CD4-positive, alpha-beta memory T cell (primary cell): ENCODE data around the gene PSME4. TPM values are rescaled to one million over a fixed set of nuclear protein-coding genes. Genes with fewer than 3 reads are reported as not detected.

Source experiments
- CTCF ChIA-PET: fragments of 350-600 bp; sonication (Branson Sonifier 250); formaldehyde crosslinking; loops from one replicate; lab custom pipeline; 2021; ENCODE audit warnings: inconsistent platforms; ENCODE audit not compliant: partially characterized antibody; lab: Charles Lee
- POLR2A ChIA-PET: fragments of 350-600 bp; sonication (Branson Sonifier 250); formaldehyde crosslinking; loops from one replicate; lab custom pipeline; 2021; ENCODE audit not compliant: partially characterized antibody; lab: Charles Lee
- DNase-seq, 5 donors: peaks; one replicate each; pipeline versions ENCODE4 v3.0.0 to v3.0.0-alpha.2; 2020 to 2022; ENCODE audit warnings: mixed read lengths in 1 of 5
- H3K27ac ChIP-seq: one replicate; pipeline ENCODE4 v1.7.0; 2013; ENCODE audit warnings: low read depth, low read length
- H3K27me3 ChIP-seq: 2 replicates; pipeline ENCODE4 v1.7.0; 2013; ENCODE audit warnings: mild to moderate bottlenecking, low read length, moderate library complexity; ENCODE audit not compliant: insufficient read depth
- H3K36me3 ChIP-seq: 2 replicates; pipeline ENCODE4 v1.7.0; 2013; ENCODE audit warnings: mild to moderate bottlenecking, low read length, moderate library complexity; ENCODE audit not compliant: insufficient read depth
- H3K4me1 ChIP-seq: 2 replicates; pipeline ENCODE4 v1.7.0; 2013; ENCODE audit warnings: mild to moderate bottlenecking, low read length, moderate library complexity; ENCODE audit not compliant: insufficient read depth
- H3K4me3 ChIP-seq, 2 donors: one replicate each; pipeline ENCODE4 v1.7.0; 2013; ENCODE audit warnings: low read length in 2 of 2, mild to moderate bottlenecking in 1 of 2
- H3K9me3 ChIP-seq, 2 donors: one replicate each; pipeline ENCODE4 v1.7.0; 2013; ENCODE audit warnings: low read length in 2 of 2, control low read depth in 1 of 2; ENCODE audit not compliant: control insufficient read depth in 1 of 2
- H3K27ac Mint-ChIP-seq, 7 donors: one replicate each; pipeline ENCODE4 v1.8.0; 2020 to 2021; ENCODE audit warnings: mixed read lengths in 7 of 7, mild to moderate bottlenecking in 6 of 7, inconsistent platforms in 3 of 7, moderate library complexity in 3 of 7
- H3K27me3 Mint-ChIP-seq, 2 donors: one replicate each; pipeline ENCODE4 v1.8.0; 2020 to 2021; ENCODE audit warnings: mixed read lengths in 2 of 2
- H3K36me3 Mint-ChIP-seq, 2 donors: one replicate each; pipeline ENCODE4 v1.8.0; 2020 to 2021; ENCODE audit warnings: mixed read lengths in 2 of 2, inconsistent platforms in 1 of 2, mild to moderate bottlenecking in 1 of 2
- H3K4me1 Mint-ChIP-seq, 4 donors: one replicate each; pipeline ENCODE4 v1.8.0; 2020 to 2021; ENCODE audit warnings: mixed read lengths in 4 of 4, mild to moderate bottlenecking in 1 of 4
- H3K4me3 Mint-ChIP-seq, 8 donors: one replicate each; pipeline ENCODE4 v1.8.0; 2020 to 2021; ENCODE audit warnings: mixed read lengths in 8 of 8, mild to moderate bottlenecking in 7 of 8, moderate library complexity in 6 of 8, inconsistent platforms in 3 of 8
- H3K9me3 Mint-ChIP-seq, 8 donors: one replicate each; pipeline ENCODE4 v1.8.0; 2020 to 2021; ENCODE audit warnings: mixed read lengths in 8 of 8, mild to moderate bottlenecking in 5 of 8, inconsistent platforms in 3 of 8, moderate library complexity in 1 of 8
- intact Hi-C: fragments of 100-400 bp; cut with micrococcal nuclease; formaldehyde crosslinking; loops from one replicate; pipeline ENCODE4 v1.15.1; 2023
- polyA plus RNA-seq, 2 donors: library from polyadenylated mRNA; unstranded; fragments of 300-500 nt; fragmentation: Illumina TruSeq; gene quantifications; one replicate each; pipeline ENCODE4 v1.2.3, GENCODE V29; 2021
- total RNA-seq, 2 experiments: library from RNA; stranded (reverse); gene quantifications; one replicate each; pipeline ENCODE4 v1.2.3, GENCODE V29; 2021

Gene PSME4, protein sequence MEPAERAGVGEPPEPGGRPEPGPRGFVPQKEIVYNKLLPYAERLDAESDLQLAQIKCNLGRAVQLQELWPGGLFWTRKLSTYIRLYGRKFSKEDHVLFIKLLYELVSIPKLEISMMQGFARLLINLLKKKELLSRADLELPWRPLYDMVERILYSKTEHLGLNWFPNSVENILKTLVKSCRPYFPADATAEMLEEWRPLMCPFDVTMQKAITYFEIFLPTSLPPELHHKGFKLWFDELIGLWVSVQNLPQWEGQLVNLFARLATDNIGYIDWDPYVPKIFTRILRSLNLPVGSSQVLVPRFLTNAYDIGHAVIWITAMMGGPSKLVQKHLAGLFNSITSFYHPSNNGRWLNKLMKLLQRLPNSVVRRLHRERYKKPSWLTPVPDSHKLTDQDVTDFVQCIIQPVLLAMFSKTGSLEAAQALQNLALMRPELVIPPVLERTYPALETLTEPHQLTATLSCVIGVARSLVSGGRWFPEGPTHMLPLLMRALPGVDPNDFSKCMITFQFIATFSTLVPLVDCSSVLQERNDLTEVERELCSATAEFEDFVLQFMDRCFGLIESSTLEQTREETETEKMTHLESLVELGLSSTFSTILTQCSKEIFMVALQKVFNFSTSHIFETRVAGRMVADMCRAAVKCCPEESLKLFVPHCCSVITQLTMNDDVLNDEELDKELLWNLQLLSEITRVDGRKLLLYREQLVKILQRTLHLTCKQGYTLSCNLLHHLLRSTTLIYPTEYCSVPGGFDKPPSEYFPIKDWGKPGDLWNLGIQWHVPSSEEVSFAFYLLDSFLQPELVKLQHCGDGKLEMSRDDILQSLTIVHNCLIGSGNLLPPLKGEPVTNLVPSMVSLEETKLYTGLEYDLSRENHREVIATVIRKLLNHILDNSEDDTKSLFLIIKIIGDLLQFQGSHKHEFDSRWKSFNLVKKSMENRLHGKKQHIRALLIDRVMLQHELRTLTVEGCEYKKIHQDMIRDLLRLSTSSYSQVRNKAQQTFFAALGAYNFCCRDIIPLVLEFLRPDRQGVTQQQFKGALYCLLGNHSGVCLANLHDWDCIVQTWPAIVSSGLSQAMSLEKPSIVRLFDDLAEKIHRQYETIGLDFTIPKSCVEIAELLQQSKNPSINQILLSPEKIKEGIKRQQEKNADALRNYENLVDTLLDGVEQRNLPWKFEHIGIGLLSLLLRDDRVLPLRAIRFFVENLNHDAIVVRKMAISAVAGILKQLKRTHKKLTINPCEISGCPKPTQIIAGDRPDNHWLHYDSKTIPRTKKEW (N-terminal part only)
- total RNA-seq (10 to 100 TPM; 41.7 to 49.9 TPM), polyA plus RNA-seq (1 to 10 TPM; 2.3 to 8.3 TPM)

DNA sequence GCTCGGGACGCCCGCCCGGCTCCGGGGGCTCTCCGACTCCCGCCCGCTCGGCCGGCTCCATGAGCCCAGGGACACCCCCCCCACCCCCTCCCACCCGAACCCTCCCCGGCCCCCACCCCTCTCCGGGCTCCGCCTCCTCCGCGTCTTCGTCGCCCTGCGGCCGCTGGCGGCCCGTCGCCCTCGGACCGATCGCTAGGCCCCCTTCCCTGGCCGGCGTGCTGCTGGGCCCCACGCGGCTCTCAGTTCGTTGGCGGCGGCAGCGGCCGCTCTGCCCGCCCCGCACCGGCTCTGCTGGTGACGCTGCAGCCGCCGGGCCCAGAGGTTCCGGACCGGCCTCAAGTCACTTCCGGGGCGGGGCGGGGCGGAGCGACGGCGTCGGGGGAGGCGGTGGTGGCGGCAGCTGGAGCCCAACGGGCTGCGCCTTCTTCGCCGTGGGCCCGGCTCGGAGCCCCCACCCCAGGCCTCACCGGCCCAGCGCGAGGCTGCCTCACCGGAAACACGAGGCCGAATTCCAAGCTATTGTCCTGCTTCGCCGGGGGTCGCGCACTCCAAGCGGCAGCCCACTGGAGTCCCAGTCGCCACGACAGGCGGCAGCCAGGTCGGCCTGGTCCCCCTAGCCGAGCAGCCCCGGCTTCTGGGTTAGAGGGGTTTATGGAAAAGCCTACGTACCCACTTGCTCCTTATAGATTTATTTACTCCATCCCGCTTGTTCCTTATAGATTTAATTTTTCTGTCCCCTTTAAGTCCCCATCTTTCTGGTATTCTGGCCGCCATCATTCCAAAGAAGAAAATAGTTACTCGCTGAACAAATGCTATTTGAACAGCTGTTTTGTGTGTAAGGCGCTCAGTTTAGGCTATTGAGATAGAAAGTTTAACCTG lies at the start of gene PSME4:
TSS of gene PSME4 (minus strand) at position 270 of the 879 bp plus-strand sequence. CDS start at position 61, 209 bp downstream.
- peak within 1 kb of the TSS; percentile 97 to 99 for H3K4me3 ChIP-seq
- Mint-ChIP-seq H3K4me3 (peak within 1 kb of the TSS; percentile 89 to 100 (median 96)), H3K9me3 (no peaks in the 10 kb centered on the region), H3K4me1 (peaks cover 41 to 67% (median 48%) of the 10 kb centered on the region in 4 donors), H3K27me3 (no peaks in the 10 kb centered on the region), H3K27ac (peak within 1 kb of the TSS; percentile 93 to 99 (median 98)), H3K36me3 (peaks cover 25 to 44% of the 10 kb centered on the region in 2 donors)
- peak; percentile 89 to 94 (median 89) for DNase-seq
- ChIA-PET POLR2A (interaction anchor here (0.6 to 4.5 kb wide), 21 partner anchors 9 to 601 kb away, joined by 3 to 44 read pairs (median 4); partner anchors contain the start of genes ACYP2, ASB3, CHAC2 and ERLEC1), CTCF (interaction anchor here (1.6 to 2.2 kb wide), 4 partner anchors 59 to 132 kb away, joined by 4 to 7 read pairs (median 6); no protein-coding TSS in a partner anchor)
- no peaks in the 10 kb centered on the region for H3K9me3 ChIP-seq
- peak within 1 kb of the TSS; percentile 90 for H3K27ac ChIP-seq
- intact Hi-C loops, result loop anchor here (1.0 to 10.0 kb wide), 7 partner anchors 23 to 1548 kb away; partner anchors contain the start of genes ACYP2, ASB3, CFAP36 and ERLEC1
- H3K27me3 ChIP-seq, result no peaks in the 10 kb centered on the region
- no peaks in the 10 kb centered on the region for H3K36me3 ChIP-seq
- peaks cover 51% of the 10 kb centered on the region for H3K4me1 ChIP-seq

DNA sequence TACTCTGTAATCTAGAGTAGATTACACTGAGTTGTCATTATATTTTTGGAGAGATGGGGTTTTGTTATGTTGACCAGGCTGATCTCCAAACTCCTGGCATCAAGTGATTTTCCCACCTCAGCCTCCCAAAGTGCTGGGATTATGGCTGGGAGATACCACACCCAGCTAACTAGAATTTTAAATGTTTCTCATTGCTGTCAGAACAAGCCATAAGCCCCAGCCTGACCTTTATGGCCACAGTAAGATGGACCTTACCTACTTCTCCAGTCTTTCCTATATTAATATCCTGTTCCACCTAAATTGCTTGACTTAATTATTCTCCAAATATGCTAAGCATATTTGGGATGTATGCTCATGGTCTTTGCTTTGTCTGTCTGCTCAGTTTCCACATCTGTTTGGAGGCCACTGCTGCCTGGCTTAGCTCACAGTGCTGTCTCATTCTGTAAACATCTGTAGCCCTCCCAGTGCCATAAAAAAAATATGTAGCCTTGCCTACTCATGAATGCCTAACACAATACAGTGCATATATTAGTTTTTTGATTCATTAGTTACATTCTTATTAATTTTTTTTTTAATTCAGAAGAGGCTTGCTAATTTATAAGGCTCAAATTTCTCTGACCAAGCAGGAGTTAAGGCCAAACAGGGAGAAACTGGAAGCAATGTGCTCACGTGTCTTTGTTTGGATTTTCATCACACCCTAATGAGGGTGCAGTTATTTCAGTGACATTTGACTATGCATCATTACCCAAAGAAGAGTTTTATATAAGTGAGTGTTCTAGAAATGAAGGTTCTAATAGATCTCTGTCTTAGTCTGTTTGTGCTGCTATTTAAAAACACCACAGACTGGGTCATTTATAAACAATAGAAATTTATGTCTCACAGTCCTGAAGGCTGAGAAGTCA lies 45.3 kb upstream of the PSME4 start:
- Mint-ChIP-seq H3K4me1 (peaks cover 22 to 39% (median 29%) of the 10 kb centered on the region in 4 donors), H3K9me3 (peaks cover 2 to 13% (median 6%) of the 10 kb centered on the region in 8 donors), H3K4me3 (peak overlapping the region in 1 of 8 donors; percentile 55), H3K27ac (peak overlapping the region in 6 of 7 donors; percentile 4 to 87 (median 54)), H3K27me3 (no peaks in the 10 kb centered on the region), H3K36me3 (peaks cover 9 to 17% of the 10 kb centered on the region in 2 donors)
- CTCF ChIA-PET, result no interaction called here
- peaks cover 25% of the 10 kb centered on the region for H3K4me1 ChIP-seq
- intact Hi-C loops, result no loop called here
- H3K36me3 ChIP-seq, result no peaks in the 10 kb centered on the region
- no peaks in the 10 kb centered on the region for H3K9me3 ChIP-seq
- H3K27me3 ChIP-seq, result no peaks in the 10 kb centered on the region
- no peak overlapping the region for H3K4me3 ChIP-seq
- no peak for DNase-seq
- POLR2A ChIA-PET, result interaction anchor here (0.7 kb wide), 1 partner anchor 10 kb away, joined by 3 read pairs; no protein-coding TSS in a partner anchor
- H3K27ac ChIP-seq, result no peak overlapping the region

DNA sequence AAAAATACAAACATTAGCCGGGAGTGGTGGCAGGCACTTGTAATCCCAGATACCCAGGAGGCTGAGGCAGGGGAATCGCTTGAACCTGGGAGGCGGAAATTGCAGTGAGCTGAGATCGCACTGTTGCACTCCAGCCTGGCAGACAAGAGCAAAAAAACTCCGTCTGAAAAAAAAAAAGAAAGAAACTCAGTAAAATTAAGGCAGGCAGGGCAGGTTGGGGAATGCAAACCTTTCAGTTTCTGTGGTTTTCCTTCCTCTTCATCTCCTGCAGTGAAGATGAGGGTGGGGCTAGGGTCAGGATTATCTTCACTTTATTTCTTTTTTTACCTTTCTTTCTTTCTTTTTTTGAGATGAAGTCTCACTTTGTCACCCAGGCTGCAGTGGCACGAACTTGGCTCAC lies 43.2 kb upstream of the PSME4 start:
- Mint-ChIP-seq H3K27me3 (no peaks in the 10 kb centered on the region), H3K27ac (peak overlapping the region; percentile 84 to 97 (median 91)), H3K9me3 (peaks cover 0 to 2% (median 0%) of the 10 kb centered on the region in 8 donors), H3K4me1 (peaks cover 23 to 44% (median 30%) of the 10 kb centered on the region in 4 donors), H3K36me3 (peaks cover 6 to 12% of the 10 kb centered on the region in 2 donors), H3K4me3 (peak overlapping the region; percentile 67 to 85 (median 77))
- no peak overlapping the region for H3K4me3 ChIP-seq
- ChIA-PET CTCF (interaction anchor here (0.9 to 1.0 kb wide), 2 partner anchors 19 to 46 kb away, joined by 3 to 4 read pairs; no protein-coding TSS in a partner anchor), POLR2A (interaction anchor here (1.2 kb wide), 1 partner anchor 65 kb away, joined by 4 read pairs; no protein-coding TSS in a partner anchor)
- intact Hi-C loops, result loop anchor here (5.0 kb wide), 1 partner anchor 42 kb away; the partner anchor contains the start of gene PSME4
- peak in 4 of 5 donors; percentile 11 to 26 (median 15) for DNase-seq
- H3K27me3 ChIP-seq, result no peaks in the 10 kb centered on the region
- H3K4me1 ChIP-seq, result peaks cover 25% of the 10 kb centered on the region
- H3K9me3 ChIP-seq, result no peaks in the 10 kb centered on the region
- peak overlapping the region; percentile 39 for H3K27ac ChIP-seq
- no peaks in the 10 kb centered on the region for H3K36me3 ChIP-seq

DNA sequence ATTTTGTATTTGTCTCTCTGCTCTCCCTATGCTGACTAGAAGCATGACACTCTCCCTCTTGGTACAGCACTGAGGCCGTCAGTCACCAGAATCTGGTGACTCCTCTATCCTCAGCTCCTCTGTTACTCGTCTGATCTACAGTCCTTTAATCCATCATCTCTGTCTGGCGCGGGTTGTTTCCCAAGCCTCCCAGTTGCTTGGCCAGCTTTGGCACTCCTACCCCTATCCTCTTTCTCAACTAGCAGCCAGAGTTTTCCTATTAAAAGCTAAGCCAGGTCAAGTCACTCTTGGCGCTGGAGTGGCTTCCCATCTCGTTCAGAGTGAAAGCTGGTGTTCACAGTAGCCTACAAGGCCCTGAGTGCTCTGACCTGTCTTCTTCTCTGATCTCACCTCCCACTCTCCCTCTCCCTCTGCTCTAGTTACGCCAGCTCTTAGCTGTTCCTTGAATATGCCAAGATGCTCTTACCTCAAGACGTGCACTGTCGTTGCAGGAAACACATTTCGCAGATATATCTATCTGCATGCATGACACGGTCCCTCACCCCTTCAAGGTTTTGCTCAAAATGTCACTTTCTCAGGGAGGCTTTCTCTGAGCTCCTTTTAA lies 41.8 kb upstream of the PSME4 start:
- DNase-seq, result no peak
- peaks cover 23 to 44% (median 30%) of the 10 kb centered on the region in 4 donors for H3K4me1 Mint-ChIP-seq
- intact Hi-C loops, result loop anchor here (5.0 kb wide), 1 partner anchor 40 kb away; the partner anchor contains the start of gene PSME4
- ChIA-PET POLR2A (interaction anchor here (2.7 kb wide), 1 partner anchor 42 kb away, joined by 12 read pairs; the partner anchor contains the start of gene PSME4), CTCF (interaction anchor here (1.2 kb wide), 1 partner anchor 41 kb away, joined by 3 read pairs; no protein-coding TSS in a partner anchor)
- peak overlapping the region in 2 of 8 donors; percentile 12 to 43 for H3K4me3 Mint-ChIP-seq
- Histone ChIP-seq H3K4me1 (peaks cover 25% of the 10 kb centered on the region), H3K4me3 (no peak overlapping the region), H3K27me3 (no peaks in the 10 kb centered on the region), H3K9me3 (no peaks in the 10 kb centered on the region), H3K27ac (no peak overlapping the region), H3K36me3 (no peaks in the 10 kb centered on the region)
- H3K36me3 Mint-ChIP-seq, result peaks cover 2 to 5% of the 10 kb centered on the region in 2 donors
- H3K27ac Mint-ChIP-seq, result peak overlapping the region in 6 of 7 donors; percentile 31 to 93 (median 86)
- H3K27me3 Mint-ChIP-seq, result no peaks in the 10 kb centered on the region
- peaks cover 0 to 2% (median 0%) of the 10 kb centered on the region in 8 donors for H3K9me3 Mint-ChIP-seq

DNA sequence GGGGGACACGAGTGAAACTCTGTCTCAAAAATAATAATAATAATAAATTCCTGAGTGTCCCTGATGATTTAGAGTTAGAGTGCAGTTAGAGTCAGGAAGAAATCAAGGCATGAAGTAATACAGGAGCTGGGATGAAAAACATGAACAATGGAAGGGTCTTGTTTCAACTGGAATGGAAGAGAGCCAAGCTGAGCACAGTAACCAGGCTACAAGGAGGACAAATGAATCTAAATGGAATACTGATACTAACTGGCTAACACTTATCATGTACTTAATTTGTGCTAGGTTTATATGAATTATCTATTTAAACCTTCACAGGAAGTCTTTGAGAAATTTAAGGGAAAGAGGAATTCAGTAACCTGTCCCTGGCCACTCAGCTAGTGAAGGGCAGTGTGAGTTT lies 38.8 kb upstream of the PSME4 start:
- no peak overlapping the region for H3K27ac ChIP-seq
- no peak overlapping the region for H3K4me3 ChIP-seq
- peaks cover 16 to 28% (median 21%) of the 10 kb centered on the region in 4 donors for H3K4me1 Mint-ChIP-seq
- DNase-seq, result no peak
- H3K36me3 Mint-ChIP-seq, result peaks cover 0 to 3% of the 10 kb centered on the region in 2 donors
- H3K27me3 Mint-ChIP-seq, result no peaks in the 10 kb centered on the region
- H3K4me3 Mint-ChIP-seq, result no peak overlapping the region
- H3K36me3 ChIP-seq, result no peaks in the 10 kb centered on the region
- POLR2A ChIA-PET, result interaction anchor here (0.9 to 1.4 kb wide), 2 partner anchors 14 to 83 kb away, joined by 3 to 4 read pairs; no protein-coding TSS in a partner anchor
- no peaks in the 10 kb centered on the region for H3K9me3 ChIP-seq
- intact Hi-C loops, result loop anchor here (2.0 kb wide), 1 partner anchor 15 kb away; no protein-coding TSS in a partner anchor
- peaks cover 19% of the 10 kb centered on the region for H3K4me1 ChIP-seq
- H3K27me3 ChIP-seq, result no peaks in the 10 kb centered on the region
- H3K27ac Mint-ChIP-seq, result peak overlapping the region in 2 of 7 donors; percentile 2 to 37
- CTCF ChIA-PET, result no interaction called here
- no peaks in the 10 kb centered on the region for H3K9me3 Mint-ChIP-seq
